ENCODE measurements around the gene ABCD3. TPM values are rescaled to one million over a fixed set of nuclear protein-coding genes. Genes with fewer than 3 reads are reported as not detected.

ABCD3 gene
- total RNA-seq, 1 donor from 2014 or later: 22.3 TPM

GRCh38 chr1:94385308-94385929, 32.8 kb upstream of the ABCD3 start:
- TF ChIP-seq, protein P1, sequence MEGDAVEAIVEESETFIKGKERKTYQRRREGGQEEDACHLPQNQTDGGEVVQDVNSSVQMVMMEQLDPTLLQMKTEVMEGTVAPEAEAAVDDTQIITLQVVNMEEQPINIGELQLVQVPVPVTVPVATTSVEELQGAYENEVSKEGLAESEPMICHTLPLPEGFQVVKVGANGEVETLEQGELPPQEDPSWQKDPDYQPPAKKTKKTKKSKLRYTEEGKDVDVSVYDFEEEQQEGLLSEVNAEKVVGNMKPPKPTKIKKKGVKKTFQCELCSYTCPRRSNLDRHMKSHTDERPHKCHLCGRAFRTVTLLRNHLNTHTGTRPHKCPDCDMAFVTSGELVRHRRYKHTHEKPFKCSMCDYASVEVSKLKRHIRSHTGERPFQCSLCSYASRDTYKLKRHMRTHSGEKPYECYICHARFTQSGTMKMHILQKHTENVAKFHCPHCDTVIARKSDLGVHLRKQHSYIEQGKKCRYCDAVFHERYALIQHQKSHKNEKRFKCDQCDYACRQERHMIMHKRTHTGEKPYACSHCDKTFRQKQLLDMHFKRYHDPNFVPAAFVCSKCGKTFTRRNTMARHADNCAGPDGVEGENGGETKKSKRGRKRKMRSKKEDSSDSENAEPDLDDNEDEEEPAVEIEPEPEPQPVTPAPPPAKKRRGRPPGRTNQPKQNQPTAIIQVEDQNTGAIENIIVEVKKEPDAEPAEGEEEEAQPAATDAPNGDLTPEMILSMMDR (conservative IDR thresholded peaks at IDR 0.05; ENCODE audit: low read depth, low read length): no peak
- no peak for DNase-seq (ENCODE audit: low read depth)
- no peak overlapping the region for H3K4me3 ChIP-seq (ENCODE audit: low read depth, low read length)

DNA sequence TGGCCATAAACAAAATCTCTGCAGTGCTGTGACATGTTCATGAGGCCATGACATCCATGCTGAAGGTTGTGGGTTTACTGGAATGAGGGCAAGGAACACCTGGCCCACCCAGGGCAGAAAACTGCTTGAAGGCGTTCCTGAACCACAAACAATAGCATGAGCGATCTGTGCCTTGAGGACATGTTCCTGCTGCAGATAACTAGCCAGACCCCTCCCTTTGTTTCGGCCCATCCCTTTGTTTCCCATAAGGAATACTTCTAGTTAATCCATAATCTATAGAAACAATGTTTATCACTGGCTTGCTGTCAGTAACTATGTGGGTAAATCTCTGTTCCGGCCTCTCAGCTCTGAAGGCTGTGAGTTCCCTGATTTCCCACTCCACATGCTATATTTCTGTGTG, 28.9 kb upstream of the ABCD3 start:
- TF ChIP-seq, protein P1 (conservative IDR thresholded peaks at IDR 0.05; ENCODE audit: low read depth, low read length): no peak

DNA sequence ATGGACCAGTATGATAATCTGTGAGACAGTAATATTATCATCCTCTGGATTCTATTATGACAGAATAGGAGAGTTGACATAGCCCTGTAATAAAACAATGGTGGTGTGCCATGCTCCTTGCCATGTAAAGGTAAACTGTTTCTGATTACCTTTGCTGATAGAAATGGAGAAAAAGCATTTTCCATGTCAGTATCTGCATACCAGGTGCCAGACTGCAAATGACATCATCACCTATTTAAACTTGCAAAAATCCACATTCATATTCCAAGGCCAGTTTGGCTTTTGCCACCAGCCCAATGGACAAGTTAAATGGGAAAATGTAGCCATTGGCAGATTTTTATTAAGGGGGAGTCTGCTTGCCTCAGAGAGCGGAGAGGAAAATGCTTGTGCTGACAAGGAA, 23.9 kb upstream of the ABCD3 start:
- no peak overlapping the region for H3K4me3 ChIP-seq (ENCODE audit: low read depth, low read length)
- TF ChIP-seq, protein P1 (conservative IDR thresholded peaks at IDR 0.05; ENCODE audit: low read depth, low read length): no peak
- DNase-seq (ENCODE audit: low read depth): no peak

More for the DNA sequence above, 28.9 kb upstream of the ABCD3 start:
- DNase-seq (ENCODE audit: low read depth): no peak
- H3K4me3 ChIP-seq (ENCODE audit: low read depth, low read length): no peak overlapping the region

- TF ChIP-seq, protein P1 (conservative IDR thresholded peaks at IDR 0.05; ENCODE audit: low read depth, low read length): no peak
- no peak for DNase-seq (ENCODE audit: low read depth)
- no peak overlapping the region for H3K4me3 ChIP-seq (ENCODE audit: low read depth, low read length)
Measured at GRCh38 chr1:94395231-94395630, 23.0 kb upstream of the ABCD3 start.

DNA sequence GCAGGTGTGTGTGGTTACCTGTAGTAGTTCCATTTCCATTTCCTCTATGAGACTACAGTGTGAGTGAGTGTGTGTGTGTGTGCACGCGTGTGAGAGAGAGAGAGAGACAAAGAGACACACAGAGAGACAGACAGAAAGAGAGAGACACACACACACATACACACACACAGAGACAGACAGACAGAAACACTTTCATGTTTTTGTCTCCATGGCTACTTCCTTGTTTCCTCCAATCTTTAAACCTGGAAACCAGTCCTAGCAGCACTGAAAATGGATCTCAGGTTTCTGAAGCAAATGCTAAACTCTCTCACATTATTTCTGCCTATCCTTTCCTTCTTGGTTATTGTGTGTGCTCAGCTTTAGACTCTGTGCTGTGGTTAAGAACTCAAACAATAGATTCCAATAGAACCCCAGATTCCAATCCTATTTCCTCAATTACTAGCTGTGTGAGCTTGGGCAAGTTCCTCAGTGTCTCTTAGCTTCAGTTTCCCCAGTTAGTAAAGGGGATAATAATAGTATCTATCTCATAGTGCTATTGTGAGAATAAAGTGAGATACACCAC, 22.4 kb upstream of the ABCD3 start:
- TF ChIP-seq, protein P1 (conservative IDR thresholded peaks at IDR 0.05; ENCODE audit: low read depth, low read length): no peak
- DNase-seq (ENCODE audit: low read depth): no peak
- H3K4me3 ChIP-seq (ENCODE audit: low read depth, low read length): no peak overlapping the region

DNA sequence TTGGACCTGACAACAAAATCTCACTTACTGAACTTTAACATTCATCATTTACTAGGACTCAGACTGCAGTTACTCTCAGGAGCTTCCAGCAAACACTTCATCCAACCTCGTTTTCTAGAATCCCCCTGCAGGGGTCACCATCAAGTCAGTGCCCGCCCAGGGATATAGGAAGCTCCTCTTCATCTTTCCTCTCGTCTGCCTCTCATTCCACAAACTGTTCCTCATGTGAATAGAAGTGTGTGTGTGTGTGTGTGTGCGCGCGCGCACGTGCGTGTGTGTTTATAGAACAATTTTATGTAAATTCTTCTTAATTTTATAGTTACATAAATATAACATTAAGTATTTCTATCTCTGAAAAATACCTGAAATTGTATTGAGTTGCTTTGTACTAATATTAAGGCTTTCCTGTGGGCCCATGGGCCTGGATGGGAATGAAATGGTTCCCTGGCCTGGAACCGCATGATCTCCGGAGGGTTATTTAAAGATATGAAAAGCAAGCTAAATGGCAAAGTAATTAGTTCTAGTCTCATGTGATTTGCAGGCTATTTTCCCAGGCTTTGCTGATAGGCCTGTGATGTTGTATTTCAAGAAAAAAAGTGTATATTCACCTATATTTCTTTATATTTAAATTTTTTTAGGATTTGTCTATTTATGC, 21.7 kb upstream of the ABCD3 start:
- no peak for DNase-seq (ENCODE audit: low read depth)
- TF ChIP-seq, protein P1 (conservative IDR thresholded peaks at IDR 0.05; ENCODE audit: low read depth, low read length): no peak

More for the DNA sequence above, 21.7 kb upstream of the ABCD3 start:
- H3K4me3 ChIP-seq (ENCODE audit: low read depth, low read length): no peak overlapping the region

All from epithelial cell of proximal tubule (primary cell).